GM18502 (cell line): ENCODE measurements around the gene SLC25A17.
"Not testable (repeated sequence)": the region's sequence is repeated elsewhere in the genome, so short reads cannot be mapped to it uniquely, and the experiment has no call there.

Experiments
- ATAC-seq: cut with Tn5 transposase; IDR thresholded peaks from one replicate; pipeline ENCODE4 v1.9.1; 2021; ENCODE audit warnings: mild to moderate bottlenecking; ENCODE audit not compliant: unreplicated experiment, poor library complexity

SLC25A17 gene

GRCh38 chr22:40723396-40723933 lies 95.7 kb downstream of the SLC25A17 start:
- ATAC-seq, result no peak

GRCh38 chr22:40721266-40721665 lies 97.9 kb downstream of the SLC25A17 start:
- no peak for ATAC-seq

GRCh38 chr22:40720538-40721256 lies 98.4 kb downstream of the SLC25A17 start:
- no peak for ATAC-seq

GRCh38 chr22:40720156-40720537 lies 99.0 kb downstream of the SLC25A17 start:
- not testable (repeated sequence) for ATAC-seq
